ENCODE results near the gene NOL4L. TPM values are rescaled to one million over a fixed set of nuclear protein-coding genes. Genes with fewer than 3 reads are reported as not detected.

NOL4L gene
- total and polyA plus RNA-seq, 11 donors, result 2.6 to 15.0 (median 6.7) TPM

- no peaks in the 10 kb centered on the region for H3K27me3 ChIP-seq
- intact Hi-C loops (cut with DNase I), result no loop called here
- ATAC-seq (no peak), DNase-seq (peak in 1 of 5 donors; percentile 8)
- no peak overlapping the region for H3K27ac ChIP-seq
- H3K4me1 ChIP-seq, result peaks cover 0 to 9% (median 0%) of the 10 kb centered on the region in 12 donors
- TF ChIP-seq CTCF (IDR thresholded peaks at IDR 0.05) (no peak), POLR2A (IDR thresholded peaks at IDR 0.05) (no peak)
- H3K36me3 ChIP-seq, result no peaks in the 10 kb centered on the region
- peaks cover 0 to 3% (median 0%) of the 10 kb centered on the region in 12 donors for H3K9me3 ChIP-seq
- H3K4me3 ChIP-seq, result no peak overlapping the region
- WGBS, 4 donors, result 95 to 97% (median 97%) methylated on average over 3 of the region's 3 CpGs
These were observed 30.2 kb downstream of the NOL4L start for GRCh38 chr20:32554965-32555289.

- DNase-seq, result no peak
- 92 to 94% (median 93%) methylated on average over 4 of the region's 4 CpGs for WGBS, 4 donors
- Histone ChIP-seq H3K36me3 (no peaks in the 10 kb centered on the region), H3K4me1 (peaks cover 0 to 9% (median 0%) of the 10 kb centered on the region in 12 donors), H3K9me3 (peaks cover 0 to 5% (median 0%) of the 10 kb centered on the region in 12 donors), H3K27ac (no peak overlapping the region), H3K27me3 (no peaks in the 10 kb centered on the region), H3K4me3 (no peak overlapping the region)
- ATAC-seq, result no peak
- intact Hi-C loops (cut with DNase I), result no loop called here
- TF ChIP-seq CTCF (IDR thresholded peaks at IDR 0.05) (no peak), POLR2A (IDR thresholded peaks at IDR 0.05) (no peak)
These were observed 31.5 kb downstream of the NOL4L start for GRCh38 chr20:32553618-32554017.

- Histone ChIP-seq H3K4me3 (no peak overlapping the region), H3K36me3 (no peaks in the 10 kb centered on the region), H3K27ac (no peak overlapping the region), H3K9me3 (peaks cover 0 to 5% (median 0%) of the 10 kb centered on the region in 12 donors), H3K27me3 (no peaks in the 10 kb centered on the region), H3K4me1 (peaks cover 0 to 9% (median 0%) of the 10 kb centered on the region in 12 donors)
- DNase-seq (no peak), ATAC-seq (no peak)
- TF ChIP-seq CTCF (IDR thresholded peaks at IDR 0.05) (no peak), POLR2A (IDR thresholded peaks at IDR 0.05) (no peak)
- intact Hi-C loops (cut with DNase I), result no loop called here
- WGBS, 4 donors, result 93 to 98% (median 95%) methylated on average over 2 of the region's 2 CpGs
These were observed 33.4 kb downstream of the NOL4L start for GRCh38 chr20:32551693-32552092.

- intact Hi-C loops (cut with DNase I), result no loop called here
- TF ChIP-seq CTCF (IDR thresholded peaks at IDR 0.05) (no peak), POLR2A (IDR thresholded peaks at IDR 0.05) (no peak)
- Histone ChIP-seq H3K9me3 (peaks cover 0 to 5% (median 0%) of the 10 kb centered on the region in 12 donors), H3K4me3 (no peak overlapping the region), H3K27ac (no peak overlapping the region), H3K27me3 (no peaks in the 10 kb centered on the region), H3K36me3 (no peaks in the 10 kb centered on the region), H3K4me1 (peaks cover 0 to 7% (median 0%) of the 10 kb centered on the region in 12 donors)
- 95 to 98% (median 97%) methylated on average over 2 of the region's 2 CpGs for WGBS, 4 donors
- ATAC-seq (no peak), DNase-seq (no peak)
These were observed 35.3 kb downstream of the NOL4L start for GRCh38 chr20:32549842-32550241.
